H1 (cell line): ENCODE measurements around the gene MIB2. TPM values are rescaled to one million over a fixed set of nuclear protein-coding genes. Genes with fewer than 3 reads are reported as not detected.

Experiments used
- CTCF ChIA-PET: fragments of 300-600 bp; sonication (Branson Sonifier 250); formaldehyde crosslinking; loops from one replicate; lab custom pipeline; 2021; ENCODE audit not compliant: partially characterized antibody; lab: Charles Lee
- POLR2A ChIA-PET: fragments of 300-600 bp; sonication (Branson Sonifier 250); formaldehyde crosslinking; loops from one replicate; lab custom pipeline; 2021; ENCODE audit warnings: inconsistent platforms; ENCODE audit not compliant: partially characterized antibody; lab: Charles Lee
- DNase-seq, 2 experiments: peaks; one replicate each; pipeline versions ENCODE4 v3.0.0 to v3.0.0-alpha.2; 2010 to 2022; ENCODE audit warnings: low spot score in 2 of 2, low read depth in 1 of 2, mixed read lengths in 1 of 2
- FAIRE-seq: peaks from 2 replicates; lab custom pipeline; 2011; peaks lifted over from hg19 to GRCh38; lab: Jason Lieb, UNC
- H2AFZ ChIP-seq: 2 replicates; pipeline ENCODE4 v1.8.1; 2012; ENCODE audit warnings: low read length, inconsistent platforms
- H2AK5ac ChIP-seq: 2 replicates; pipeline ENCODE4 v1.6.1; 2013; ENCODE audit warnings: low read depth, low read length
- H2BK120ac ChIP-seq: replicated peaks from 2 replicates; pipeline ENCODE3; 2013; ENCODE audit warnings: low read depth, low read length, inconsistent platforms
- H2BK12ac ChIP-seq: 2 replicates; pipeline ENCODE4 v1.6.1; 2013; ENCODE audit warnings: low read depth, low read length
- H2BK15ac ChIP-seq: 2 replicates; pipeline ENCODE4 v1.6.1; 2013; ENCODE audit warnings: low read length
- H2BK20ac ChIP-seq: 2 replicates; pipeline ENCODE4 v1.6.1; 2013; ENCODE audit warnings: low read length
- H2BK5ac ChIP-seq: 2 replicates; pipeline ENCODE4 v1.6.1; 2013; ENCODE audit warnings: low read depth, low read length
- H3K14ac ChIP-seq: 2 replicates; pipeline ENCODE4 v1.6.1; 2013; ENCODE audit warnings: inconsistent platforms; ENCODE audit not compliant: insufficient read length
- H3K18ac ChIP-seq: 2 replicates; pipeline ENCODE4 v1.6.1; 2013; ENCODE audit warnings: low read length; ENCODE audit errors: extremely low read depth
- H3K23ac ChIP-seq: 2 replicates; pipeline ENCODE4 v1.6.1; 2013; ENCODE audit warnings: inconsistent platforms; ENCODE audit not compliant: insufficient read length
- H3K23me2 ChIP-seq: 2 replicates; pipeline ENCODE4 v1.6.1; 2013; ENCODE audit warnings: low read depth, low read length
- H3K27ac ChIP-seq: 2 replicates; pipeline ENCODE4 v1.6.1; 2011; ENCODE audit warnings: low read depth, low read length, inconsistent platforms
- H3K27me3 ChIP-seq, 4 experiments: replicated peaks in 1 of 4; 1 replicate in 1 of 4; 2 replicates in 3 of 4; pipeline versions ENCODE4 v1.6.1 to v1.8.1; 2011 to 2013; ENCODE audit warnings: low read length in 3 of 4, mild to moderate bottlenecking in 3 of 4, inconsistent platforms in 2 of 4, mixed read lengths in 2 of 4, moderate library complexity in 1 of 4; ENCODE audit not compliant: control insufficient read depth in 3 of 4, insufficient read depth in 3 of 4; ENCODE audit errors: extremely low read depth in 1 of 4
- H3K36me3 ChIP-seq, 4 experiments: 2 replicates each; pipeline versions ENCODE4 v1.6.1 to v1.8.1; 2011 to 2013; ENCODE audit warnings: mild to moderate bottlenecking in 4 of 4, low read length in 3 of 4, moderate library complexity in 2 of 4, control low read depth in 1 of 4, inconsistent platforms in 1 of 4; ENCODE audit not compliant: insufficient read depth in 4 of 4, control insufficient read depth in 2 of 4
- H3K4ac ChIP-seq: replicated peaks from 2 replicates; pipeline ENCODE3; 2013; ENCODE audit warnings: low read length, low read depth, mixed read lengths, inconsistent platforms; ENCODE audit not compliant: insufficient read length
- H3K4me1 ChIP-seq, 4 experiments: replicated peaks in 1 of 4; 1 replicate in 1 of 4; 2 replicates in 3 of 4; pipeline versions ENCODE4 v1.6.1 to v1.8.1; 2011 to 2013; ENCODE audit warnings: low read length in 3 of 4, inconsistent platforms in 2 of 4, mixed read lengths in 1 of 4; ENCODE audit not compliant: insufficient read depth in 4 of 4, control insufficient read depth in 3 of 4
- H3K4me2 ChIP-seq, 2 experiments: 2 replicates each; pipeline versions ENCODE4 v1.6.1 to v1.8.1; 2011 to 2013; ENCODE audit warnings: low read depth in 2 of 2, low read length in 2 of 2, control low read depth in 1 of 2, inconsistent platforms in 1 of 2, mild to moderate bottlenecking in 1 of 2; ENCODE audit not compliant: insufficient read depth in 1 of 2
- H3K4me3 ChIP-seq, 4 experiments: fragments of 200-600, 300-600 bp in 1 of 4; sonication (generic), shearing (Covaris generic), sonication (Bioruptor Twin) in 1 of 4; 2 replicates each; pipeline versions ENCODE4 v1.5.1 to v1.8.1; 2011 to 2016; ENCODE audit warnings: low read length in 4 of 4, low read depth in 3 of 4, control low read depth in 2 of 4, inconsistent platforms in 2 of 4, mild to moderate bottlenecking in 2 of 4, mixed read lengths in 1 of 4, moderate library complexity in 1 of 4; ENCODE audit not compliant: insufficient read depth in 2 of 4; ENCODE audit errors: extremely low read depth in 1 of 4
- H3K56ac ChIP-seq: replicated peaks from 2 replicates; pipeline ENCODE3; 2013; ENCODE audit warnings: low read depth, mild to moderate bottlenecking, mixed read lengths, low read length, inconsistent platforms; ENCODE audit not compliant: insufficient read length
- H3K79me1 ChIP-seq: 2 replicates; pipeline ENCODE4 v1.6.1; 2013; ENCODE audit warnings: low read depth, low read length, control low read depth
- H3K79me2 ChIP-seq, 2 experiments: 2 replicates each; pipeline versions ENCODE4 v1.6.1 to v1.8.1; 2012 to 2013; ENCODE audit warnings: low read length in 2 of 2, mild to moderate bottlenecking in 2 of 2, inconsistent platforms in 1 of 2; ENCODE audit not compliant: insufficient read depth in 2 of 2, control insufficient read depth in 1 of 2
- H3K9ac ChIP-seq, 4 experiments: replicated peaks in 1 of 4; 1 replicate in 1 of 4; 2 replicates in 3 of 4; pipeline versions ENCODE4 v1.6.1 to v1.8.1; 2011 to 2013; ENCODE audit warnings: low read depth in 3 of 4, low read length in 3 of 4, control low read depth in 2 of 4, mild to moderate bottlenecking in 2 of 4, moderate library complexity in 2 of 4, inconsistent platforms in 1 of 4; ENCODE audit errors: extremely low read depth in 1 of 4
- H3K9me3 ChIP-seq, 2 experiments: 2 replicates each; pipeline versions ENCODE4 v1.6.1 to v1.8.1; 2012 to 2013; ENCODE audit warnings: mild to moderate bottlenecking in 2 of 2, moderate library complexity in 2 of 2, control low read depth in 1 of 2, inconsistent platforms in 1 of 2, low read depth in 1 of 2, low read length in 1 of 2, mixed read lengths in 1 of 2; ENCODE audit not compliant: insufficient read depth in 2 of 2
- H4K20me1 ChIP-seq, 2 experiments: replicated peaks in 1 of 2; 2 replicates each; pipeline versions ENCODE3 to v1.8.1; 2011 to 2013; ENCODE audit warnings: inconsistent platforms in 2 of 2, low read length in 2 of 2, mild to moderate bottlenecking in 1 of 2; ENCODE audit not compliant: insufficient read depth in 2 of 2, control insufficient read depth in 1 of 2
- H4K5ac ChIP-seq: 2 replicates; pipeline ENCODE4 v1.6.1; 2013; ENCODE audit warnings: low read length, low read depth, mixed read lengths, inconsistent platforms; ENCODE audit not compliant: insufficient read length
- H4K8ac ChIP-seq: 2 replicates; pipeline ENCODE4 v1.8.0; 2013; ENCODE audit warnings: mild to moderate bottlenecking, moderate library complexity, low read length, inconsistent platforms; ENCODE audit not compliant: insufficient read depth; ENCODE audit errors: extremely low read depth
- H4K91ac ChIP-seq: replicated peaks from 2 replicates; pipeline ENCODE3; 2013; ENCODE audit warnings: low read length, mixed read lengths, inconsistent platforms; ENCODE audit not compliant: insufficient read length
- CBX8 ChIP-seq: fragments of 300-800, 300-1000 bp; sonication (generic); IDR thresholded peaks from 2 replicates; pipeline ENCODE4 v1.7.1; 2016; ENCODE audit warnings: low read depth, low read length, borderline replicate concordance
- CHD1 ChIP-seq: IDR thresholded peaks from 2 replicates; pipeline ENCODE4 v1.6.1; 2012; ENCODE audit warnings: low read depth, low read length, improper control_type of control experiment
- GABPA ChIP-seq: IDR thresholded peaks from 2 replicates; pipeline ENCODE4 v1.6.1; 2011; ENCODE audit warnings: mild to moderate bottlenecking, low read length, moderate library complexity, borderline replicate concordance; ENCODE audit not compliant: insufficient read depth
- JUN ChIP-seq: IDR thresholded peaks from 2 replicates; pipeline ENCODE4 v1.6.1; 2011; ENCODE audit warnings: low read depth, mild to moderate bottlenecking, improper control_type of control experiment, low read length
- JUND ChIP-seq: IDR thresholded peaks from 2 replicates; pipeline ENCODE4 v1.6.1; 2011; ENCODE audit warnings: mild to moderate bottlenecking, improper control_type of control experiment, low read length
- RXRA ChIP-seq: IDR thresholded peaks from 2 replicates; pipeline ENCODE4 v1.6.1; 2011; ENCODE audit warnings: low read depth, mild to moderate bottlenecking, low read length, moderate library complexity; ENCODE audit not compliant: insufficient read depth
- SIX5 ChIP-seq: IDR thresholded peaks from 2 replicates; pipeline ENCODE4 v1.6.1; 2011; ENCODE audit warnings: mild to moderate bottlenecking, low read depth, low read length
- SRF ChIP-seq: IDR thresholded peaks from 2 replicates; pipeline ENCODE4 v1.6.1; 2011; ENCODE audit warnings: mild to moderate bottlenecking, low read depth, low read length, moderate library complexity
- TCF12 ChIP-seq: IDR thresholded peaks from 2 replicates; pipeline ENCODE4 v1.6.1; 2011; ENCODE audit warnings: low read depth, mild to moderate bottlenecking, low read length
- WGBS, 2 experiments: shearing (Covaris generic) in 1 of 2; methylation state at CpG; one replicate each; pipeline versions ENCODE4 v1.1.6 to v1.1.7; 2013 to 2015; ENCODE audit warnings: low lambda C conversion rate in 2 of 2, mixed read lengths in 2 of 2, inconsistent platforms in 1 of 2, low coverage in 1 of 2, missing lambda C conversion rate in 1 of 2; ENCODE audit not compliant: insufficient replicate concordance in 2 of 2, insufficient coverage in 1 of 2, insufficient read length in 1 of 2; ENCODE audit errors: extremely low coverage in 1 of 2, missing lambda C conversion rate in 1 of 2; 5-methylcytosine and 5-hydroxymethylcytosine counted together
- polyA plus RNA-seq, 7 experiments: library from polyadenylated mRNA; depleted of rRNA in 3 of 7; stranded (reverse) in 5 of 7; unstranded in 2 of 7; fragments of >200 nt in 5 of 7; fragments of 200-250 nt in 2 of 7; gene quantifications; 1 replicate in 5 of 7; 2 replicates in 1 of 7; 4 replicates in 1 of 7; pipeline versions ENCODE4 v1.2.1 to v1.2.3, GENCODE V29; 2011 to 2013; ENCODE audit warnings: missing spikeins in 2 of 7, mixed read lengths in 2 of 7
- total RNA-seq: library from RNA; stranded (reverse); fragmentation: NEBNext Ultra II Directional; extraction: Animal tissue kit (Norgen Biotek cat#: 25700); gene quantifications from 2 replicates; pipeline ENCODE4 v1.2.1, GENCODE V29; 2021
- TF ChIP-seq, protein P1 (sequence below), 3 experiments: IDR thresholded peaks; 1 replicate in 2 of 3; 2 replicates in 1 of 3; pipeline versions ENCODE4 v1.5.1 to v1.6.1; 2011; ENCODE audit warnings: low read length in 3 of 3, mild to moderate bottlenecking in 3 of 3, inconsistent platforms in 2 of 3, low read depth in 1 of 3, moderate library complexity in 1 of 3; ENCODE audit not compliant: insufficient read depth in 1 of 3; ENCODE audit errors: control extremely low read depth in 1 of 3

The MIB2 gene
- total and polyA plus RNA-seq, 2 of the 8 experiments (the other 6 are each of a cell fraction or from before 2014, with no cell fraction given) = 32.5 to 60.0 TPM

GRCh38 chr1:1603671-1604373 lies 11.5 kb upstream of the MIB2 start:
- no peak overlapping the region for H2BK5ac ChIP-seq
- TF ChIP-seq CBX8 = no peak
- TF ChIP-seq TCF12 = no peak
- TF ChIP-seq RXRA = no peak
- TF ChIP-seq, protein P1, sequence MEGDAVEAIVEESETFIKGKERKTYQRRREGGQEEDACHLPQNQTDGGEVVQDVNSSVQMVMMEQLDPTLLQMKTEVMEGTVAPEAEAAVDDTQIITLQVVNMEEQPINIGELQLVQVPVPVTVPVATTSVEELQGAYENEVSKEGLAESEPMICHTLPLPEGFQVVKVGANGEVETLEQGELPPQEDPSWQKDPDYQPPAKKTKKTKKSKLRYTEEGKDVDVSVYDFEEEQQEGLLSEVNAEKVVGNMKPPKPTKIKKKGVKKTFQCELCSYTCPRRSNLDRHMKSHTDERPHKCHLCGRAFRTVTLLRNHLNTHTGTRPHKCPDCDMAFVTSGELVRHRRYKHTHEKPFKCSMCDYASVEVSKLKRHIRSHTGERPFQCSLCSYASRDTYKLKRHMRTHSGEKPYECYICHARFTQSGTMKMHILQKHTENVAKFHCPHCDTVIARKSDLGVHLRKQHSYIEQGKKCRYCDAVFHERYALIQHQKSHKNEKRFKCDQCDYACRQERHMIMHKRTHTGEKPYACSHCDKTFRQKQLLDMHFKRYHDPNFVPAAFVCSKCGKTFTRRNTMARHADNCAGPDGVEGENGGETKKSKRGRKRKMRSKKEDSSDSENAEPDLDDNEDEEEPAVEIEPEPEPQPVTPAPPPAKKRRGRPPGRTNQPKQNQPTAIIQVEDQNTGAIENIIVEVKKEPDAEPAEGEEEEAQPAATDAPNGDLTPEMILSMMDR (IDR thresholded peaks at IDR 0.05; ENCODE audit: control extremely low read depth in 1 of 3, insufficient read depth in 1 of 3, low read depth in 1 of 3, low read length in 3 of 3) = no peak
- no peak for TF ChIP-seq SRF
- TF ChIP-seq CHD1 = no peak
- no peak for TF ChIP-seq JUN
- no peak for TF ChIP-seq JUND
- no peak for TF ChIP-seq GABPA
- no peak for TF ChIP-seq SIX5

More at GRCh38 chr1:1603671-1604373, 11.5 kb upstream of the MIB2 start:
- Histone ChIP-seq H3K27ac (no peak overlapping the region), H2BK120ac (no peak overlapping the region), H4K8ac (no peak overlapping the region), H2BK15ac (no peak overlapping the region), H4K5ac (no peak overlapping the region), H2AK5ac (no peak overlapping the region), H2BK20ac (no peak overlapping the region), H2AFZ (no peak overlapping the region), H3K9ac (no peak overlapping the region), H2BK12ac (no peak overlapping the region), H3K36me3 (no peaks in the 10 kb centered on the region), H3K56ac (no peak overlapping the region), H3K23me2 (peaks cover 16% of the 10 kb centered on the region; the same call in 1 of the 2 replicates), H3K4me1 (peaks cover 0 to 10% (median 5%) of the 10 kb centered on the region in 4 experiments; a peak in 5 of 7 replicates), H3K14ac (no peak overlapping the region), H3K79me2 (no peaks in the 10 kb centered on the region), H3K4me3 (no peak overlapping the region), H4K20me1 (peaks cover 0 to 2% of the 10 kb centered on the region in 2 experiments), H4K91ac (no peak overlapping the region), H3K23ac (no peak overlapping the region), H3K18ac (no peak overlapping the region), H3K4ac (no peak overlapping the region), H3K9me3 (no peaks in the 10 kb centered on the region), H3K79me1 (no peaks in the 10 kb centered on the region), H3K4me2 (no peak overlapping the region), H3K27me3 (peaks cover 13 to 28% (median 22%) of the 10 kb centered on the region in 4 experiments)
- 80% methylated on average over 11 of the region's 13 CpGs; no CpG with 5 or more reads in 1 of the 2 experiments for WGBS, 2 experiments
- FAIRE-seq (no peak), DNase-seq (no peak)
- ChIA-PET POLR2A (interaction anchor here (1.4 to 2.5 kb wide), 4 partner anchors 11 to 28 kb away, joined by 3 to 14 read pairs (median 8); partner anchors contain the start of gene MIB2), CTCF (interaction anchor here (1.4 to 2.0 kb wide), 3 partner anchors 10 to 17 kb away, joined by 3 to 8 read pairs (median 7); no protein-coding TSS in a partner anchor)
